Liver (tissue), 9 donors: ENCODE data around the gene SLC38A4. TPM values are rescaled to one million over a fixed set of nuclear protein-coding genes. Genes with fewer than 3 reads are reported as not detected.

Experiments used
- DNase-seq: peaks from one replicate; pipeline ENCODE4 v3.0.0-alpha.2; 2017; ENCODE audit warnings: low spot score
- H3K27ac ChIP-seq, 2 donors: one replicate each; pipeline ENCODE4 v1.7.0; 2013; ENCODE audit warnings: inconsistent platforms in 2 of 2, low read length in 2 of 2, control low read depth in 1 of 2, low read depth in 1 of 2, mild to moderate bottlenecking in 1 of 2
- H3K27me3 ChIP-seq, 4 donors: one replicate each; pipeline versions ENCODE4 v1.6.1 to v1.7.0; 2013; ENCODE audit warnings: low read length in 3 of 4, inconsistent platforms in 1 of 4, mild to moderate bottlenecking in 1 of 4, moderate library complexity in 1 of 4; ENCODE audit not compliant: control insufficient read depth in 4 of 4, insufficient read depth in 4 of 4
- H3K36me3 ChIP-seq, 4 donors: one replicate each; pipeline versions ENCODE4 v1.6.1 to v1.7.0; 2013; ENCODE audit warnings: low read length in 3 of 4, mild to moderate bottlenecking in 3 of 4, low read depth in 1 of 4, moderate library complexity in 1 of 4; ENCODE audit not compliant: control insufficient read depth in 4 of 4, insufficient read depth in 3 of 4
- H3K4me1 ChIP-seq, 4 donors: one replicate each; pipeline versions ENCODE4 v1.6.1 to v1.7.0; 2013; ENCODE audit warnings: low read length in 3 of 4, mild to moderate bottlenecking in 3 of 4, moderate library complexity in 1 of 4; ENCODE audit not compliant: control insufficient read depth in 4 of 4, insufficient read depth in 4 of 4
- H3K4me3 ChIP-seq, 3 donors: one replicate each; pipeline versions ENCODE4 v1.6.1 to v1.7.0; 2013; ENCODE audit warnings: low read length in 3 of 3, control low read depth in 1 of 3, low read depth in 1 of 3, mild to moderate bottlenecking in 1 of 3
- H3K9ac ChIP-seq, 2 donors: one replicate each; pipeline ENCODE4 v1.7.0; 2013; ENCODE audit warnings: low read length in 2 of 2, mild to moderate bottlenecking in 2 of 2, moderate library complexity in 2 of 2, control low read depth in 1 of 2, low read depth in 1 of 2
- H3K9me3 ChIP-seq, 4 donors: one replicate each; pipeline versions ENCODE4 v1.6.1 to v1.7.0; 2013; ENCODE audit warnings: low read length in 3 of 4; ENCODE audit not compliant: control insufficient read depth in 4 of 4
- ATF3 ChIP-seq: IDR thresholded peaks from 2 replicates; pipeline ENCODE4 v1.6.1; 2016; ENCODE audit warnings: antibody characterized with exemption
- EGR1 ChIP-seq, 2 donors: IDR thresholded peaks; 2 replicates each; pipeline ENCODE4 v1.6.1; 2016 to 2018; ENCODE audit warnings: antibody characterized with exemption in 2 of 2, low read depth in 2 of 2
- FOXA1 ChIP-seq: IDR thresholded peaks from 2 replicates; pipeline ENCODE4 v1.6.1; 2016; ENCODE audit warnings: antibody characterized with exemption
- FOXA2 ChIP-seq: IDR thresholded peaks from 2 replicates; pipeline ENCODE4 v1.6.1; 2016; ENCODE audit warnings: antibody characterized with exemption
- GABPA ChIP-seq, 2 donors: IDR thresholded peaks in 1 of 2; conservative IDR thresholded peaks in 1 of 2; 2 replicates each; pipeline ENCODE4 v1.6.1; 2016; ENCODE audit warnings: antibody characterized with exemption in 2 of 2, mild to moderate bottlenecking in 1 of 2, moderate library complexity in 1 of 2
- HNF4A ChIP-seq, 2 donors: conservative IDR thresholded peaks; 2 replicates each; pipeline ENCODE4 v1.6.1; 2016; ENCODE audit warnings: antibody characterized with exemption in 2 of 2, mild to moderate bottlenecking in 2 of 2
- HNF4G ChIP-seq: IDR thresholded peaks from 2 replicates; pipeline ENCODE4 v1.6.1; 2016; ENCODE audit warnings: antibody characterized with exemption
- JUND ChIP-seq, 2 donors: IDR thresholded peaks; 2 replicates each; pipeline ENCODE4 v1.6.1; 2016; ENCODE audit warnings: antibody characterized with exemption in 2 of 2
- MAX ChIP-seq: IDR thresholded peaks from 2 replicates; pipeline ENCODE4 v1.6.1; 2016; ENCODE audit warnings: antibody characterized with exemption
- NR2F2 ChIP-seq: IDR thresholded peaks from 2 replicates; pipeline ENCODE4 v1.6.1; 2016; ENCODE audit warnings: antibody characterized with exemption
- RAD21 ChIP-seq, 2 donors: IDR thresholded peaks; 2 replicates each; pipeline ENCODE4 v1.6.1; 2016; ENCODE audit warnings: antibody characterized with exemption in 2 of 2, mild to moderate bottlenecking in 2 of 2
- REST ChIP-seq: IDR thresholded peaks from 2 replicates; pipeline ENCODE4 v1.6.1; 2016; ENCODE audit warnings: antibody characterized with exemption, mild to moderate bottlenecking
- RXRA ChIP-seq, 2 donors: IDR thresholded peaks; 2 replicates each; pipeline ENCODE4 v1.6.1; 2017 to 2018; ENCODE audit warnings: antibody characterized with exemption in 2 of 2, mild to moderate bottlenecking in 1 of 2
- SP1 ChIP-seq: IDR thresholded peaks from 2 replicates; pipeline ENCODE4 v1.6.1; 2018; ENCODE audit warnings: antibody characterized with exemption, mild to moderate bottlenecking
- TAF1 ChIP-seq: conservative IDR thresholded peaks from 2 replicates; pipeline ENCODE4 v1.6.1; 2016; ENCODE audit warnings: antibody characterized with exemption, mild to moderate bottlenecking
- YY1 ChIP-seq: IDR thresholded peaks from 2 replicates; pipeline ENCODE4 v1.6.1; 2016; ENCODE audit warnings: antibody characterized with exemption, mild to moderate bottlenecking
- WGBS: extraction: QIAGEN DNeasy Blood & Tissue Kit; methylation state at CpG from one replicate; pipeline ENCODE4 v1.1.7; 2013; 5-methylcytosine and 5-hydroxymethylcytosine counted together
- polyA plus RNA-seq, 2 donors: library from polyadenylated mRNA; stranded (reverse) in 1 of 2; unstranded in 1 of 2; fragments of 200-250 nt in 1 of 2; fragments of >200 nt in 1 of 2; fragmentation: Nextera tagmentation in 1 of 2; extraction: Ambion mirVana in 1 of 2; gene quantifications; one replicate each; pipeline versions ENCODE4 v1.2.1 to v1.2.3, GENCODE V29; 2013 to 2015
- total RNA-seq, 2 donors: library from RNA; depleted of rRNA; stranded (reverse); fragments of >200 nt; gene quantifications; one replicate each; pipeline ENCODE4 v1.2.3, GENCODE V29; 2014
- TF ChIP-seq, protein P1 (sequence below): IDR thresholded peaks from 2 replicates; pipeline ENCODE4 v1.6.1; 2016; ENCODE audit warnings: antibody characterized with exemption
- TF ChIP-seq, protein P2 (sequence below): fragments of 150-350 bp; IDR thresholded peaks from 2 replicates; pipeline ENCODE4 v1.5.1; 2017; ENCODE audit warnings: improper control_type of control experiment, low read depth, low read length; ENCODE audit not compliant: missing input control
- donor health status: healthy.
- donor health status: healthy.
- donor health status: healthy.
- donor health status: healthy.
- donor health status: healthy.

Gene SLC38A4
- total and polyA plus RNA-seq, 4 donors: 92.0 to 389 (median 169) TPM

DNA sequence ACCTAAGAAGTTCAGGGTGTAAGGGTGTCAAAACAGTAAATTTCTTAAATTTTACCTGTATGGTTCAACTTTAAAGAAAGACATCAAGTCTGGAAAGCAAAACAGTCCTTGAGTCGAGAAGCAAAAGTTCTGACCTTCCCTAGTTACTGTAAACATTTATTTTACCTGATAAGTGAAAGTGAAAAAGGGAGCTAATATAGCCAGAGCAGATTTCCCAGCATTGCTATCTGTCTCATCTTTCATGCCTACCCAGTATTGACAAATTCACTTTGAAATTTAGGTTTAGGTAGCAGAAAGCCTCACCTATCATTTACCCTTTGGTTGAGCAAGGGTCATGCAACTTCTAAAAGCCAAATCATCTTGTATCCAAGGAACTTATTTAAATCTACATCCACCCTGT is 24.5 kb downstream of the SLC38A4 start:
- no peaks in the 10 kb centered on the region for H3K9me3 ChIP-seq
- no peaks in the 10 kb centered on the region for H3K27me3 ChIP-seq
- DNase-seq: no peak
- H3K9ac ChIP-seq: peak overlapping the region; percentile 78 to 99
- TF ChIP-seq, protein P1, sequence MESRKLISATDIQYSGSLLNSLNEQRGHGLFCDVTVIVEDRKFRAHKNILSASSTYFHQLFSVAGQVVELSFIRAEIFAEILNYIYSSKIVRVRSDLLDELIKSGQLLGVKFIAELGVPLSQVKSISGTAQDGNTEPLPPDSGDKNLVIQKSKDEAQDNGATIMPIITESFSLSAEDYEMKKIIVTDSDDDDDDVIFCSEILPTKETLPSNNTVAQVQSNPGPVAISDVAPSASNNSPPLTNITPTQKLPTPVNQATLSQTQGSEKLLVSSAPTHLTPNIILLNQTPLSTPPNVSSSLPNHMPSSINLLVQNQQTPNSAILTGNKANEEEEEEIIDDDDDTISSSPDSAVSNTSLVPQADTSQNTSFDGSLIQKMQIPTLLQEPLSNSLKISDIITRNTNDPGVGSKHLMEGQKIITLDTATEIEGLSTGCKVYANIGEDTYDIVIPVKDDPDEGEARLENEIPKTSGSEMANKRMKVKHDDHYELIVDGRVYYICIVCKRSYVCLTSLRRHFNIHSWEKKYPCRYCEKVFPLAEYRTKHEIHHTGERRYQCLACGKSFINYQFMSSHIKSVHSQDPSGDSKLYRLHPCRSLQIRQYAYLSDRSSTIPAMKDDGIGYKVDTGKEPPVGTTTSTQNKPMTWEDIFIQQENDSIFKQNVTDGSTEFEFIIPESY: peak; percentile 13
- TF ChIP-seq JUND (IDR thresholded peaks at IDR 0.05): peak in 1 of 2 donors; percentile 26
- TF ChIP-seq FOXA2: peak; percentile 42
- TF ChIP-seq ATF3: no peak
- TF ChIP-seq RXRA (IDR thresholded peaks at IDR 0.05): peak in 1 of 2 donors; percentile 55
- peak; percentile 16 for TF ChIP-seq MAX
- peak; percentile 52 for TF ChIP-seq REST
- peak; percentile 13 to 51 for TF ChIP-seq HNF4A (conservative IDR thresholded peaks at IDR 0.05)
- peak; percentile 37 for TF ChIP-seq TAF1
- TF ChIP-seq, protein P2, sequence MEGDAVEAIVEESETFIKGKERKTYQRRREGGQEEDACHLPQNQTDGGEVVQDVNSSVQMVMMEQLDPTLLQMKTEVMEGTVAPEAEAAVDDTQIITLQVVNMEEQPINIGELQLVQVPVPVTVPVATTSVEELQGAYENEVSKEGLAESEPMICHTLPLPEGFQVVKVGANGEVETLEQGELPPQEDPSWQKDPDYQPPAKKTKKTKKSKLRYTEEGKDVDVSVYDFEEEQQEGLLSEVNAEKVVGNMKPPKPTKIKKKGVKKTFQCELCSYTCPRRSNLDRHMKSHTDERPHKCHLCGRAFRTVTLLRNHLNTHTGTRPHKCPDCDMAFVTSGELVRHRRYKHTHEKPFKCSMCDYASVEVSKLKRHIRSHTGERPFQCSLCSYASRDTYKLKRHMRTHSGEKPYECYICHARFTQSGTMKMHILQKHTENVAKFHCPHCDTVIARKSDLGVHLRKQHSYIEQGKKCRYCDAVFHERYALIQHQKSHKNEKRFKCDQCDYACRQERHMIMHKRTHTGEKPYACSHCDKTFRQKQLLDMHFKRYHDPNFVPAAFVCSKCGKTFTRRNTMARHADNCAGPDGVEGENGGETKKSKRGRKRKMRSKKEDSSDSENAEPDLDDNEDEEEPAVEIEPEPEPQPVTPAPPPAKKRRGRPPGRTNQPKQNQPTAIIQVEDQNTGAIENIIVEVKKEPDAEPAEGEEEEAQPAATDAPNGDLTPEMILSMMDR: no peak
- no peak for TF ChIP-seq HNF4G
- peak overlapping the region; percentile 74 to 82 for H3K27ac ChIP-seq
- H3K4me1 ChIP-seq: peaks cover 7 to 48% (median 32%) of the 10 kb centered on the region in 4 donors
- WGBS: 15% methylated on average over 1 of the region's 1 CpG
- H3K4me3 ChIP-seq: peak overlapping the region; percentile 63 to 92 (median 92)
- peaks cover 0 to 7% (median 0%) of the 10 kb centered on the region in 4 donors for H3K36me3 ChIP-seq

- peak overlapping the region; percentile 71 to 74 for H3K27ac ChIP-seq
- H3K9me3 ChIP-seq: no peaks in the 10 kb centered on the region
- peaks cover 8 to 52% (median 36%) of the 10 kb centered on the region in 4 donors for H3K4me1 ChIP-seq
- peak overlapping the region; percentile 28 to 92 (median 56) for H3K4me3 ChIP-seq
- H3K27me3 ChIP-seq: no peaks in the 10 kb centered on the region
- H3K9ac ChIP-seq: peak overlapping the region; percentile 78 to 99
- WGBS: 35% methylated on average over 4 of the region's 4 CpGs
- no peak for DNase-seq
- H3K36me3 ChIP-seq: peaks cover 0 to 7% (median 0%) of the 10 kb centered on the region in 4 donors
- TF ChIP-seq HNF4A (conservative IDR thresholded peaks at IDR 0.05) (peak; percentile 66 to 68), RXRA (IDR thresholded peaks at IDR 0.05) (peak in 1 of 2 donors; percentile 27), ATF3 (no peak), YY1 (no peak), MAX (no peak), EGR1 (IDR thresholded peaks at IDR 0.05; ENCODE audit: low read depth in 2 of 2) (no peak), NR2F2 (no peak), SP1 (peak; percentile 8), REST (peak; percentile 32), RAD21 (IDR thresholded peaks at IDR 0.05) (peak in 1 of 2 donors; percentile 16), JUND (IDR thresholded peaks at IDR 0.05) (no peak), TAF1 (no peak), FOXA1 (no peak), FOXA2 (no peak), GABPA (IDR thresholded peaks at IDR 0.05 in 1 of 2, conservative IDR thresholded peaks at IDR 0.05 in 1 of 2) (no peak)
Observed at GRCh38 chr12:46800160-46800559, 25.6 kb downstream of the SLC38A4 start.
